Keratinocyte (primary cell): ENCODE measurements around the gene FBXO9. TPM values are rescaled to one million over a fixed set of nuclear protein-coding genes. Genes with fewer than 3 reads are reported as not detected.

Source experiments
- DNase-seq: peaks from one replicate; pipeline ENCODE4 v3.0.0-alpha.2; 2011; ENCODE audit warnings: low read depth, missing footprints, low spot score
- FAIRE-seq: peaks from 2 replicates; lab custom pipeline; 2011; peaks lifted over from hg19 to GRCh38; lab: Jason Lieb, UNC
- H2AFZ ChIP-seq: 2 replicates; pipeline ENCODE4 v1.6.0; 2012; ENCODE audit warnings: low read length, control low read depth, inconsistent platforms; ENCODE audit not compliant: control insufficient read depth
- H3K27ac ChIP-seq: 2 replicates; pipeline ENCODE4 v1.5.1; 2011; ENCODE audit warnings: low read length; ENCODE audit not compliant: control insufficient read depth, insufficient read depth
- H3K27me3 ChIP-seq: 3 replicates; pipeline ENCODE4 v1.6.0; 2011; ENCODE audit warnings: low read length; ENCODE audit not compliant: control insufficient read depth, insufficient read depth; ENCODE audit errors: extremely low read depth
- H3K36me3 ChIP-seq, 2 experiments: 2 replicates in 1 of 2; 3 replicates in 1 of 2; pipeline ENCODE4 v1.5.1; 2011; ENCODE audit warnings: low read length in 2 of 2, mild to moderate bottlenecking in 1 of 2; ENCODE audit not compliant: control insufficient read depth in 2 of 2, insufficient read depth in 2 of 2; ENCODE audit errors: extremely low read depth in 1 of 2
- H3K4me1 ChIP-seq: 3 replicates; pipeline ENCODE4 v1.5.1; 2011; ENCODE audit warnings: low read length; ENCODE audit not compliant: control insufficient read depth, insufficient read depth; ENCODE audit errors: extremely low read depth
- H3K4me2 ChIP-seq: 3 replicates; pipeline ENCODE4 v1.6.0; 2011; ENCODE audit warnings: low read depth, low read length; ENCODE audit not compliant: control insufficient read depth, insufficient read depth; ENCODE audit errors: extremely low read depth
- H3K4me3 ChIP-seq, 3 experiments: fragments of 200-600 bp in 1 of 3; sonication (generic) in 1 of 3; 2 replicates in 2 of 3; 3 replicates in 1 of 3; pipeline ENCODE4 v1.5.1; 2011 to 2016; ENCODE audit warnings: low read length in 3 of 3, mild to moderate bottlenecking in 3 of 3, control low read depth in 2 of 3, inconsistent platforms in 1 of 3, low read depth in 1 of 3, mixed read lengths in 1 of 3, mixed run types in 1 of 3, moderate library complexity in 1 of 3; ENCODE audit not compliant: control insufficient read depth in 2 of 3, insufficient read depth in 2 of 3; ENCODE audit errors: extremely low read depth in 1 of 3
- H3K79me2 ChIP-seq: 2 replicates; pipeline ENCODE4 v1.6.0; 2012; ENCODE audit warnings: low read length; ENCODE audit not compliant: control insufficient read depth, insufficient read depth
- H3K9ac ChIP-seq: 3 replicates; pipeline ENCODE4 v1.6.0; 2011; ENCODE audit warnings: low read length; ENCODE audit not compliant: control insufficient read depth, insufficient read depth; ENCODE audit errors: extremely low read depth
- H3K9me1 ChIP-seq: 3 replicates; pipeline ENCODE4 v1.6.0; 2011; ENCODE audit warnings: low read length; ENCODE audit not compliant: control insufficient read depth, insufficient read depth; ENCODE audit errors: extremely low read depth
- H3K9me3 ChIP-seq: 2 replicates; pipeline ENCODE4 v1.5.1; 2012; ENCODE audit warnings: low read depth, low read length; ENCODE audit not compliant: control insufficient read depth
- H4K20me1 ChIP-seq: 3 replicates; pipeline ENCODE4 v1.6.0; 2011; ENCODE audit warnings: low read length; ENCODE audit not compliant: control insufficient read depth, insufficient read depth; ENCODE audit errors: extremely low read depth
- CTCF ChIP-seq, 3 experiments: IDR thresholded peaks in 1 of 3; conservative IDR thresholded peaks in 1 of 3; optimal IDR thresholded peaks in 1 of 3; 2 replicates in 2 of 3; 3 replicates in 1 of 3; pipeline versions ENCODE3 to v1.5.1; 2011; ENCODE audit warnings: low read length in 3 of 3, mild to moderate bottlenecking in 3 of 3, moderate library complexity in 2 of 3, control low read depth in 1 of 3, inconsistent platforms in 1 of 3; ENCODE audit not compliant: insufficient read depth in 2 of 3; ENCODE audit errors: extremely low read depth in 1 of 3
- EZH2 ChIP-seq: IDR thresholded peaks from one replicate; pipeline ENCODE4 v1.6.1; 2012; ENCODE audit warnings: inconsistent platforms, mild to moderate bottlenecking, low read length, moderate library complexity
- dilution Hi-C: fragments of 300-500 bp; cut with MboI; formaldehyde crosslinking; loops from one replicate; pipeline ENCODE4 v1.7.0; 2020; ENCODE audit warnings: low sequenced_read_pairs; ENCODE audit not compliant: extremely low pct_ligation_motif_present
- polyA plus RNA-seq, 5 experiments: library from polyadenylated mRNA; depleted of rRNA in 3 of 5; stranded (reverse) in 3 of 5; stranded (forward) in 1 of 5; unstranded in 1 of 5; fragments of >200 nt; gene quantifications; 1 replicate in 1 of 5; 2 replicates in 3 of 5; 3 replicates in 1 of 5; pipeline versions ENCODE4 v1.2.1 to v1.2.3, GENCODE V29; 2011 to 2012; ENCODE audit warnings: missing spikeins in 2 of 5, low read depth in 1 of 5, low replicate concordance in 1 of 5

FBXO9 gene
- polyA plus RNA-seq, 1 donor (not counting 4 experiments of a cell fraction or from before 2014, with no cell fraction given) = 71.8 TPM

GRCh38 chr6:53119772-53120409 is 54.7 kb downstream of the FBXO9 start:
- no peaks in the 10 kb centered on the region for H3K27me3 ChIP-seq
- no peak overlapping the region for H2AFZ ChIP-seq
- H3K4me2 ChIP-seq = peak overlapping the region; percentile 1
- H3K36me3 ChIP-seq = no peaks in the 10 kb centered on the region
- H3K9me1 ChIP-seq = no peaks in the 10 kb centered on the region
- H3K27ac ChIP-seq = peak overlapping the region; percentile 5
- FAIRE-seq = peak; percentile 62
- no peak for TF ChIP-seq EZH2
- dilution Hi-C loops = no loop called here
- peaks cover 13% of the 10 kb centered on the region for H3K4me1 ChIP-seq
- no peaks in the 10 kb centered on the region for H3K79me2 ChIP-seq
- no peaks in the 10 kb centered on the region for H3K9me3 ChIP-seq
- H3K9ac ChIP-seq = no peak overlapping the region
- H3K4me3 ChIP-seq = no peak overlapping the region
- H4K20me1 ChIP-seq = no peaks in the 10 kb centered on the region
- no peak for DNase-seq

- H3K9me1 ChIP-seq = no peaks in the 10 kb centered on the region
- H4K20me1 ChIP-seq = no peaks in the 10 kb centered on the region
- FAIRE-seq (peak; percentile 49), DNase-seq (no peak)
- H3K4me2 ChIP-seq = no peak overlapping the region
- no peak overlapping the region for H3K27ac ChIP-seq
- H2AFZ ChIP-seq = no peak overlapping the region
- no peak for TF ChIP-seq EZH2
- TF ChIP-seq CTCF (optimal IDR thresholded peaks at IDR 0.05 in 1 of 3, IDR thresholded peaks at IDR 0.05 in 1 of 3, conservative IDR thresholded peaks at IDR 0.05 in 1 of 3; ENCODE audit: extremely low read depth in 1 of 3, insufficient read depth in 2 of 3, low read length in 3 of 3) = no peak
- H3K9me3 ChIP-seq = no peaks in the 10 kb centered on the region
- dilution Hi-C loops = no loop called here
- H3K4me1 ChIP-seq = peaks cover 18% of the 10 kb centered on the region
- H3K4me3 ChIP-seq = no peak overlapping the region
- no peaks in the 10 kb centered on the region for H3K27me3 ChIP-seq
- H3K9ac ChIP-seq = no peak overlapping the region
- no peaks in the 10 kb centered on the region for H3K79me2 ChIP-seq
- no peaks in the 10 kb centered on the region for H3K36me3 ChIP-seq
Observed at GRCh38 chr6:53124131-53124800, 59.1 kb downstream of the FBXO9 start.
